Heart left ventricle (tissue), 16 donors: ENCODE measurements around the gene CDH13. TPM values are rescaled to one million over a fixed set of nuclear protein-coding genes. Genes with fewer than 3 reads are reported as not detected.
A peak's percentile ranks its signal among the peaks of the same experiment; 100 is the strongest.

Experiments
- ATAC-seq, 4 donors: fragments of 200-7000 bp; cut with Tn5 transposase; one replicate each; pipeline ENCODE4 v1.9.1; 2020 to 2022; ENCODE audit warnings: moderate library complexity in 4 of 4, mild to moderate bottlenecking in 3 of 4, moderate number of reproducible peaks in 1 of 4
- DNase-seq, 5 donors: peaks; one replicate each; pipeline ENCODE4 v3.0.0-alpha.2; 2020
- H3K27ac ChIP-seq, 12 donors: fragments of 200-600 bp; sonication (generic) in 4 of 12; one replicate each; pipeline versions ENCODE4 v1.5.0 to v1.8.0; 2016 to 2022; ENCODE audit warnings: mild to moderate bottlenecking in 2 of 12
- H3K27me3 ChIP-seq, 9 donors: fragments of 200-600 bp; sonication (generic) in 2 of 9; one replicate each; pipeline versions ENCODE4 v1.5.1 to v1.8.0; 2016 to 2022; ENCODE audit warnings: mild to moderate bottlenecking in 3 of 9
- H3K36me3 ChIP-seq, 9 donors: fragments of 200-600 bp; sonication (generic) in 2 of 9; one replicate each; pipeline versions ENCODE4 v1.5.0 to v1.8.0; 2018 to 2022; ENCODE audit warnings: mild to moderate bottlenecking in 2 of 9
- H3K4me1 ChIP-seq, 12 donors: fragments of 200-600 bp; sonication (generic) in 4 of 12; one replicate each; pipeline versions ENCODE4 v1.5.0 to v1.8.0; 2016 to 2022; ENCODE audit warnings: mild to moderate bottlenecking in 3 of 12
- H3K4me3 ChIP-seq, 12 donors: fragments of 200-600 bp; sonication (generic) in 4 of 12; one replicate each; pipeline versions ENCODE4 v1.5.0 to v1.8.0; 2017 to 2022; ENCODE audit warnings: mild to moderate bottlenecking in 9 of 12, moderate library complexity in 4 of 12
- H3K9me3 ChIP-seq, 12 donors: fragments of 200-600 bp; sonication (generic) in 4 of 12; one replicate each; pipeline versions ENCODE4 v1.5.0 to v1.8.0; 2016 to 2022; ENCODE audit warnings: mild to moderate bottlenecking in 1 of 12
- CTCF ChIP-seq, 12 donors: fragments of 200-600 bp; sonication (generic) in 4 of 12; IDR thresholded peaks; one replicate each; pipeline versions ENCODE4 v1.5.0 to v1.8.0; 2018 to 2022; ENCODE audit warnings: antibody characterized with exemption in 12 of 12, mild to moderate bottlenecking in 5 of 12
- POLR2A ChIP-seq, 2 donors: fragments of 450-650 bp; IDR thresholded peaks; one replicate each; pipeline ENCODE4 v1.6.1; 2017; ENCODE audit warnings: antibody characterized with exemption in 2 of 2, mild to moderate bottlenecking in 2 of 2, moderate library complexity in 2 of 2
- WGBS, 4 donors: extraction: QIAGEN DNeasy Blood & Tissue Kit in 2 of 4; methylation state at CpG; one replicate each; pipeline versions ENCODE4 v1.1.5 to v1.1.7; 2013 to 2018; 5-methylcytosine and 5-hydroxymethylcytosine counted together
- intact Hi-C, 10 donors: fragments of 100-400 bp; cut with DNase I; formaldehyde crosslinking; loops; one replicate each; pipeline versions ENCODE4 v1.11.1 to v1.14.2; 2022
- polyA plus RNA-seq, 2 donors: library from polyadenylated mRNA; stranded (reverse); fragments of 200-250 nt; gene quantifications; one replicate each; pipeline ENCODE4 v1.2.3, GENCODE V29; 2013
- total RNA-seq, 9 donors: library from RNA; depleted of rRNA in 2 of 9; stranded (reverse); fragments of >200 nt in 2 of 9; fragmentation: NEBNext Ultra II Directional in 3 of 9; extraction: Animal tissue kit (Norgen Biotek cat#: 25700) in 3 of 9; gene quantifications; one replicate each; pipeline versions ENCODE4 v1.1.0 to v1.2.4, GENCODE V29; 2016 to 2023
- donor health status: ischemic (EF 13 %, LVEDD 7.1; RV severe dilation, severe dysfunction).
- donor health status: healthy with polysubstance abuse.
- donor health status: DM: no; HTN: yes; CAD: no.
- donor health status: DM: no; HTN: no; CAD: no.
- donor health status: ischemic (EF 25% LVEDD 6.9; RV normal size, moderate dysfunction).
- donor health status: ischemic (EF 25% LVEDD 5.7; RV mildly dilated, moderate dysfunction).
- donor health status: healthy.
- donor health status: DM: yes; HTN: yes; CAD: no.
- donor health status: ischemic (EF 35%, LVEDD 5.7; RV mildly dilated, moderate dysfunction).
- donor health status: nonischemic (EF 11% LVEDD 7.7; RV severe dilation, severe dysfunction).
- donor health status: DM: yes; HTN: yes; CAD: no.
- donor health status: PGD.
- donor health status: ischemic (EF 29% LVEDD 5.4; RV normal size, mild dysfunction).
- donor health status: nonischemic (EF 23%, LVEDD 6.1; RV moderate dilation, normal function).

The CDH13 gene
- total and polyA plus RNA-seq, 11 donors: 15.0 to 172 (median 137) TPM

- Histone ChIP-seq H3K9me3 (no peaks in the 10 kb centered on the region), H3K4me3 (no peak overlapping the region), H3K27me3 (peaks cover 0 to 21% (median 0%) of the 10 kb centered on the region in 9 donors), H3K27ac (peak overlapping the region in 1 of 12 donors; percentile 37), H3K4me1 (peaks cover 10 to 46% (median 29%) of the 10 kb centered on the region in 12 donors), H3K36me3 (no peaks in the 10 kb centered on the region)
- WGBS, 4 donors: 72 to 78% (median 75%) methylated on average over 8 of the region's 8 CpGs
- TF ChIP-seq POLR2A (IDR thresholded peaks at IDR 0.05) (no peak), CTCF (IDR thresholded peaks at IDR 0.05) (peak in 1 of 12 donors; percentile 24)
- intact Hi-C loops: loop anchor here in 4 of 10 donors (5.0 to 10.0 kb wide), 4 partner anchors 92 to 822 kb away; no protein-coding TSS in a partner anchor
- DNase-seq (peak in 4 of 5 donors; percentile 33 to 62 (median 59)), ATAC-seq (peak in 3 of 4 donors; percentile 19 to 38 (median 36))
Observed at GRCh38 chr16:82625066-82625968, 1.5 kb upstream of the CDH13 start.

- peaks cover 0 to 21% (median 0%) of the 10 kb centered on the region in 9 donors for H3K27me3 ChIP-seq
- no peaks in the 10 kb centered on the region for H3K36me3 ChIP-seq
- 5 to 20% (median 8%) methylated on average over 4 to 13 of the region's 13 CpGs for WGBS, 4 donors
- peak overlapping the region; percentile 59 to 91 (median 82) for H3K4me3 ChIP-seq
- intact Hi-C loops: loop anchor here in 4 of 10 donors (5.0 to 10.0 kb wide), 4 partner anchors 89 to 819 kb away; no protein-coding TSS in a partner anchor
- TF ChIP-seq POLR2A (IDR thresholded peaks at IDR 0.05): peak in 1 of 2 donors; percentile 22
- TF ChIP-seq CTCF (IDR thresholded peaks at IDR 0.05): no peak
- peak; percentile 42 to 65 (median 58) for ATAC-seq
- H3K9me3 ChIP-seq: no peaks in the 10 kb centered on the region
- H3K27ac ChIP-seq: peak overlapping the region; percentile 71 to 96 (median 88)
- peak in 4 of 5 donors; percentile 38 to 63 (median 40) for DNase-seq
- peaks cover 21 to 63% (median 49%) of the 10 kb centered on the region in 12 donors for H3K4me1 ChIP-seq
Observed at GRCh38 chr16:82628088-82628423, 1.3 kb downstream of the CDH13 start.

- TF ChIP-seq POLR2A (IDR thresholded peaks at IDR 0.05) (no peak), CTCF (IDR thresholded peaks at IDR 0.05) (no peak)
- DNase-seq: no peak
- Histone ChIP-seq H3K27me3 (peaks cover 0 to 21% (median 0%) of the 10 kb centered on the region in 9 donors), H3K9me3 (no peaks in the 10 kb centered on the region), H3K36me3 (no peaks in the 10 kb centered on the region), H3K4me3 (peak overlapping the region in 9 of 12 donors; percentile 62 to 86 (median 83)), H3K4me1 (peaks cover 21 to 69% (median 53%) of the 10 kb centered on the region in 12 donors), H3K27ac (peak overlapping the region; percentile 13 to 96 (median 88))
- intact Hi-C loops: loop anchor here in 4 of 10 donors (5.0 to 10.0 kb wide), 4 partner anchors 89 to 819 kb away; no protein-coding TSS in a partner anchor
- peak in 1 of 4 donors; percentile 17 for ATAC-seq
- 28 to 37% (median 34%) methylated on average over 3 of the region's 3 CpGs for WGBS, 4 donors
Observed at GRCh38 chr16:82628711-82629110, 1.9 kb downstream of the CDH13 start.
